Sigmoid colon (tissue), 4 donors: ENCODE data around the gene TMEM53.
A peak's percentile ranks its signal among the peaks of the same experiment; 100 is the strongest.

Experiments used
- CTCF ChIP-seq, 4 experiments: fragments of 450-650 bp in 3 of 4; fragments of 200-600 bp in 1 of 4; IDR thresholded peaks; one replicate each; pipeline ENCODE4 v1.5.1; 2016 to 2019; ENCODE audit warnings: antibody characterized with exemption in 4 of 4, mild to moderate bottlenecking in 3 of 4, moderate library complexity in 2 of 4
- EP300 ChIP-seq, 4 donors: sonication (generic); formaldehyde crosslinking; IDR thresholded peaks; one replicate each; pipeline ENCODE4 v1.6.1; 2017; ENCODE audit warnings: antibody characterized with exemption in 4 of 4
- POLR2A ChIP-seq, 2 donors: fragments of 450-650 bp; IDR thresholded peaks; one replicate each; pipeline ENCODE4 v1.6.1; 2016; ENCODE audit warnings: antibody characterized with exemption in 2 of 2, mild to moderate bottlenecking in 2 of 2, moderate library complexity in 2 of 2
- POLR2AphosphoS5 ChIP-seq, 4 donors: sonication (generic); formaldehyde crosslinking; IDR thresholded peaks; one replicate each; pipeline ENCODE4 v1.6.1; 2017; ENCODE audit warnings: antibody characterized with exemption in 4 of 4

- TF ChIP-seq POLR2AphosphoS5 (IDR thresholded peaks at IDR 0.05) (peak in 2 of 4 donors; percentile 47 to 82), POLR2A (IDR thresholded peaks at IDR 0.05) (no peak), CTCF (IDR thresholded peaks at IDR 0.05) (no peak), EP300 (IDR thresholded peaks at IDR 0.05) (no peak)
These were observed 587 bp downstream of the TMEM53 start for GRCh38 chr1:44673675-44674112.
